ENCODE results near the gene KLHL35. TPM values are rescaled to one million over a fixed set of nuclear protein-coding genes. Genes with fewer than 3 reads are reported as not detected.

The KLHL35 gene
- total RNA-seq, 2 experiments from 2014 or later = 0.50 to 1.3 TPM

Other genes with a start within 250 kb of the KLHL35 start
- gene TPBGL, start 192.4 kb downstream of the KLHL35 start, total RNA-seq = under 1 TPM in 1 of 2 experiments, not detected in 1; 0.06 TPM
- 10 to 100 TPM; 24.3 to 29.5 TPM for gene ARRB1, start 81.5 kb downstream of the KLHL35 start, total RNA-seq
- 1,000 to 10,000 TPM; 2,943 to 3,099 TPM for gene RPS3, start 33.7 kb downstream of the KLHL35 start, total RNA-seq
- gene GDPD5, start 92.7 kb upstream of the KLHL35 start, total RNA-seq = 10 to 100 TPM; 55.8 to 62.3 TPM
- gene SERPINH1, start 129.1 kb upstream of the KLHL35 start, total RNA-seq = 10 to 100 TPM; 11.3 to 11.9 TPM
- under 1 TPM; 0.25 TPM for gene MAP6, start 235.8 kb upstream of the KLHL35 start, total RNA-seq

Data from activated CD4-positive, alpha-beta T cell treated with anti-CD3 and anti-CD28 coated beads, Interleukin-2, amount 10 ng/mL, durations not matched to agents 7 days and 5 days (primary cell).